Stimulated activated CD8-positive, alpha-beta memory T cell treated with anti-CD3 and anti-CD28 coated beads, Interleukin-2, amount 100 ng/mL, for 1 hour (primary cell): Measurements from ENCODE around the gene CHM.
"Not testable (repeated sequence)": the region's sequence is repeated elsewhere in the genome, so short reads cannot be mapped to it uniquely, and the experiment has no call there.

ENCODE experiments used
- DNase-seq, 2 donors: peaks; one replicate each; pipeline ENCODE4 v3.0.0-alpha.2; 2020; ENCODE audit warnings: low read depth in 2 of 2

The CHM gene, protein sequence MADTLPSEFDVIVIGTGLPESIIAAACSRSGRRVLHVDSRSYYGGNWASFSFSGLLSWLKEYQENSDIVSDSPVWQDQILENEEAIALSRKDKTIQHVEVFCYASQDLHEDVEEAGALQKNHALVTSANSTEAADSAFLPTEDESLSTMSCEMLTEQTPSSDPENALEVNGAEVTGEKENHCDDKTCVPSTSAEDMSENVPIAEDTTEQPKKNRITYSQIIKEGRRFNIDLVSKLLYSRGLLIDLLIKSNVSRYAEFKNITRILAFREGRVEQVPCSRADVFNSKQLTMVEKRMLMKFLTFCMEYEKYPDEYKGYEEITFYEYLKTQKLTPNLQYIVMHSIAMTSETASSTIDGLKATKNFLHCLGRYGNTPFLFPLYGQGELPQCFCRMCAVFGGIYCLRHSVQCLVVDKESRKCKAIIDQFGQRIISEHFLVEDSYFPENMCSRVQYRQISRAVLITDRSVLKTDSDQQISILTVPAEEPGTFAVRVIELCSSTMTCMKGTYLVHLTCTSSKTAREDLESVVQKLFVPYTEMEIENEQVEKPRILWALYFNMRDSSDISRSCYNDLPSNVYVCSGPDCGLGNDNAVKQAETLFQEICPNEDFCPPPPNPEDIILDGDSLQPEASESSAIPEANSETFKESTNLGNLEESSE

DNA sequence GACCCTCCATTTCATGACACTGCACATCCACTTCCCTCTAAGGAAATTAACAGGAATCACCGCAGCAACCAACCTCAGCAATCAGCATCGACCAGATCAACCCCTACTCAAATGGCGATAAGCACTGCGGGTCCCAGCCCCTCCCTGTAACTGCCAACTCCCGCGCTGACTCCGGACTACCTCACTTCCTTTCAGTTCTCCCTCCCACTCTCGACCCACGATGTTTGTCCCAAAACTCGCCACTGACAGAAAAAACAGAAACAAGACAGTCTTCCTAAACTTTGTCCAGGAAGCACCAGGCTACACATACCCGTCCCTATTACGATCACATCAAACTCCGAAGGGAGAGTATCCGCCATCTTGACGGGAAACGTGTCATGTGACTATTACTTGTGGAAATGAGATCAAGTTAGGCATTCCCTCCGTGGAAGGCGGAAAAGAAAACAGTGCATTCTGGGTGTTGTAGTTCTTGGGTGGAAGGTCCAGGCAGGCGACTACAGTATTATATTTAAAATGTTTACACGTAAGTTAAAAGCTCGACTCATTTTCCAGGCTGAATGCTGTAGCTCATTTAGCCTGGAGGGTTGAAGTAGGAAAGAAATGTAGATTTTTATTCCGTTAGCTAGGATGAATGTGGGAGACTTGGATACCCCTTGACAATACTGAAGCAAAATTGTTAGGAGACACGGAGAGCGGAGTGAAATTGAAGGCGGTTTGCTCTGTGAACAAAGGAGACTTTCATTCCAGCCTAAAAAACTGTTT, at the start of gene CHM:
Gene CHM (minus strand): TSS at position 385 of the 762 bp plus-strand sequence. CDS start 26 bp downstream, at position 359.
- peak; percentile 10 to 18 for DNase-seq

DNA sequence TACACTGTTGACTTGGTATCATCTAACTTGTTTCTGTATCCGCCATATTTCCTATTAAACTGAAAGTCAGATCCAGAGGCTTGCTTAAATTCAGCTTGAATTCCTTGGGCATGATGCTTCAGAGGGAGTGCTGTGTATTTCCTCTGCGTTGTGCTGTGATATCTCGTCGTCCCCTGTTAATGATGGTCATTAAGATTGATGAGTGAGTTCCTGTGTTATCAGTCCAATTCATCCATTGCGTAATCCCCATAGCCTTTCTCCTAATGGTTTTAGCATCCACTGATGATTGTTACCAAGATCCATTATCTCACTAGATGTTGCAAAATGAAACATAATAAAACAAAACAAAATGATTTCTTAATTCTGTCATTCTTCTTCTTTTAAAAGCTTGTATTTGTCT, 31.3 kb upstream of the CHM start:
- no peak for DNase-seq

DNA sequence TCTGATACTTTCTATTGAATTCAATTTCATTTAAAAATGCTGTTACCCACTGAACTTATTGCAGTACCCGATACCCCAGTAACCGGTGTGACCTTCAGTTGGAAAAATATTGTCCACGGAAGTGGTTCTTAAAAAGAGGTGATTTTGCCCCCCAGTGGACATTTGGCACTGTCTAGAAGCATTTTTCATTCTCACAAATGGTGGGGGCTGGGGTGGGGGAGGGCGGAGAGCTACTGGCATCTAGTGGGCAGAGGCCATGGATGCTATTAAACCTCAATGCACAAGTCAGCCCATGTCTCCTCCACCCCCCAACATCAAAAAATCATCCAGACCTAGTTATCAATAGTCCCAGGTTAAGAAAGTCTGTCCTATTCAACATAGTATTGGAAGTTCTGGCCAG, 19.6 kb upstream of the CHM start:
- no peak for DNase-seq

DNA sequence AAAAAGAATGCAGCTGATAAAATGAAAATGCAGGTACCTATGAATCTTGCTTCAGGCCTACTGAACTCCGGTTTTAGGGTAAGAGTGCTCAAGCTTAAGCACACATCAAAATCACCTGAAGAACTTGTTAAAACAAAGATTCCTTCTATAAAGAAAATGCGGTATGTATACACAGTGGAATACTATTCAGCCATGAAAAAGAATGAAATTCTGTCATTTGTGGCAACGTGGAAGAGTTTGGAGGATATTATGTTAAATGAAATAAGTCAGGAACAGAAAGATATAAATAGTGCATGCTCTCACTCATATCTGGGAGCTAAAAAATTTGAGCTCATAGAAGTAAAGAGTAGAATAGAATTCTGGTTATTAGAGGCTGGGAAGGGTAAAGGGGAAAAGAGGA, 14.0 kb upstream of the CHM start:
- no peak for DNase-seq

DNA sequence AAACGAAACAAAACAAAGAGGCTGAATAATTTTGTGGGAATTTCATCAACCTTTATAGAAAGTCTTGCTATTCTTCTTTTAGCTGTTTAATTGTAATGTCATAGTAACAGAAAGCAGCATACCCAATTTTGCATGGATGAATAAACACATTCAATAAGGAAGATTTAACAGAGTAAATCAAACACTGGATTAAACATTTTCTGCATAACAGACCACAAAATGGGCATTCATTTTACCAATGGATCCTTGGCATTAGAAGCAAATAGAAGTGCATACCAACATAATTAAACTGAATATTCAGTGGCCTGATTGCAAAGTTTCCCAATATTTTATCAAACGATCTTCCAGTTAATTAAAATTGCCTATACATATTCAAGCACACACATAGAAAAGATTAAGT, 4.4 kb upstream of the CHM start:
- DNase-seq = no peak

DNA sequence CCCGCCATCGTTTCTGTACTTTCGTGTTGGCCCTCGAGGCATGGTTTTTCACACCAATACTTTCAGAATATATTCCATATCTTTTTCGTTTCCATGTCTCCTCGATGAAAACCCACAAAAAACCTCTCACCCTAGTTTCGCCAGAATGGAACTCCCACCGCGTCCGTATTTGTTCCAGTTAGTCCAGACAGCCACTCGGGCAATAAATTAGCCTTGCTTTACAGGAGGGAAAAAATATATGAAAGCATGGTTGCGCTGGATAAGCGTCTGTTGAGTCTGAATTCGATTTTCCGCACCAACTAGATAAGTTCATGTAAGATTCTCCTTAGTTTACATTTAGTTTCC, 550 bp upstream of the CHM start:
- DNase-seq = no peak

DNA sequence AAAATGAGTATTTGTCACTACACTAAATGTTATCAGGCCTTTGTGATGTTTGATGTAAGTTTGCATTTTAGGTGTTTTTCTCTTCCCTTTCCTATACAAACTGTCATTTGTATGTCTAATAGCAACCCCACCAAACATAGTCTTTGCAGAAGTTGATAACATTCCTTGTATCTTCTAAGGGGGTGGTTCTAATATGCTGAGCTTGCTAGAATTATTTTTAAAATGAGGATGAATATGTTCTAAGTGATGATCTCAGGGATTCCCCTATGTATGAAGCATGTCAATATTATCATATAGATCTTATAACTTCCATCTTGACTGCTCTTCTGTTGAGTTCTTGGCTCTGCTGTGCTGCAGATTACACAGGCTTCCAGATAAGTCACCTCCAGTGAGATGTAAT, 3.1 kb downstream of the CHM start:
- DNase-seq = no peak

DNA sequence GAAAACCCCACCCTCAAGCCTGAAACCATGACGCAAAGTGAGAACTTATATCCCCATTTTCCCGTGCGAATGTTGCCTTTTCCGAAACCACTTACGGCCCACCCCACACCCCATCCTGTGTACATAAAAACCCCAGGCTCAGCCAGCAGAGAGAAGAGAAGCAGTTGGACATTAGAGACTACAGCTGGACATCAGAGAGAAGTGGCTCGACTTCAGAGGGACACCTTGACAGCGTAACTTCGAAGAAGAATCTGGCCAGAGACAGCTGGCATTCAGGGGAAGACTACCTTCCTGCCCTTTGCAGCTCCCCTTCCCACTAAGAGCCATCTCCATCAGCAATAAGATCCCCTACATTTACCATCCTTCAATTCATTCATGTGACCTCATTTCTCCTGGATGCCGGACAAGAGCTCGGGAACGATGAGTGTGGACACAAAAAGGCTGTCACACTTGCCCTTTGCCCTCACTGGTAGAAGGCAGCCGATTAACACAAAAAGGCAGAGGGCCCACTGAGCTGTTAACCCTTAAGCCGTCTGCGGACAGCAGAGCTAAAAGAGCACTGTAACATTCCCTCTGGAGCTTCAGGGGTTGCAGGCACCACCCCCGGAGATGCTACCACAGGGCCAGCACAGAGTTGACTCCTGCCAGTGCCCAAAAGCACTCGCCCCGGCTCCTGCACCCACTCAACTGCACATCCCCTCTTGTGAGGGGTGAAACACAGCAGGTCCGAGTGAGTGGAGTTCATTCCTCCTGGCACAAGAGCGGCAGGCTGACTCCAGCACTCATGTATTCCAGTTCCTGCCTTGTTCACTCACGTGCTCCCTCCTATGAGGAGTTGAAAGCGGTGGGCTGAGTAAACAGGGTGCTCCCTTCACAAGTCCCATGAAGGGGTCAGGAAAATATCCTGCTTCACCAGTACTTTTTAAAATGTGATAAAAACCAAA, 7.5 kb downstream of the CHM start:
- no peak for DNase-seq

DNA sequence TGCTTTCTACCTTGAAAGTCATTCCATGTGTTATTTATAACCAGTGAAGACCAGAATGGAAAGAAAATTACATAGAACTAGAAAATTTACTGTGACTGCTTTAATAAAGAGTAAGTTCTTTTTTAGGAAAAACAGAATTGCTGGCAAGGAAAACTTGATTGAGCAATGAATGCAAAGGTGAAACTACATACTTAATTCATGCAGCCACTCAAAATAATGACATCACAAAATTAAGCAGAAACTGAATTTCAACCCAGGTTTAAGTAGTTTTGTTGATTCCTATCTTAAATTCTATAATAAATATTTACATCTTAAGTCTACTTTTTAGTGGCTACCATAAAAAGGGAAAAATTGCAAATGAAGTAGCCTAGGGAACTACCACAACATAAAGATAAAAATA, 14.0 kb downstream of the CHM start:
- DNase-seq = no peak

DNA sequence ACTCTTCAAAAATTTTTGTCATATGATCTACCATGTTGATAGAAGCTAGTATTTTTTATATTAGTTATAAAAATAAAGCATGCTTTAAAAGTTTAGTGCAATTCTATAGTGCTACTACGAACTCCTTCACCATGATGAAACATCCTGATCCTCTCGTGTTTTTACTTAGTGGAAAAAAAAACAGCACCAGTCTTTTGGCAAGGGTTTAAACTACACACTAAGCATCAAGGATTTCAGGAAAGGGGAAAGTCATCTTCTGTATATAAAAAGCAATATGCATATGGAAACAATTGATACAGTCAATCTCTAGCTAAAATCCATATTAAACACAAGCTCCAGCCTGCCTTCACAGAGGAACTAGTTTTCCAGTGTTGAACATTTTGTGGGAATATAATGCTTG, 18.7 kb downstream of the CHM start:
- DNase-seq = no peak

DNA sequence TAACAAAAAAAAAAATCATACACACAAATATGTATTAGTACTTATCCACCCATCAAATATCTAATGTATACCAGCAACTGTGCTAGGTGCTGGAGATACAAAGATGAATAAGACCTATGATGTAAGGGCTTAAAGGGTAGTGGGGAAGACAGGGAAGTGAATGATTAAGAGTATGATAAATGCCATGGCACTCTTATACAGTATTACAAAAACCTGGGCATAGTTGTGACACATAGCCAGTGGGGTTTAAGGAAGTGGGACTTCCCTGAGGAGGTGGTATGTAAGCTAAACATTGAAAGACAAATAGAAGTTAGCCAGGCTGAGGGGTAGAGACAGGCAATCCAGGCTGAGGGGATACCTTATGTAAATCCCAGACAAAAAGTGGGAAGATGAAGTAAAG, 23.5 kb downstream of the CHM start:
- no peak for DNase-seq

DNA sequence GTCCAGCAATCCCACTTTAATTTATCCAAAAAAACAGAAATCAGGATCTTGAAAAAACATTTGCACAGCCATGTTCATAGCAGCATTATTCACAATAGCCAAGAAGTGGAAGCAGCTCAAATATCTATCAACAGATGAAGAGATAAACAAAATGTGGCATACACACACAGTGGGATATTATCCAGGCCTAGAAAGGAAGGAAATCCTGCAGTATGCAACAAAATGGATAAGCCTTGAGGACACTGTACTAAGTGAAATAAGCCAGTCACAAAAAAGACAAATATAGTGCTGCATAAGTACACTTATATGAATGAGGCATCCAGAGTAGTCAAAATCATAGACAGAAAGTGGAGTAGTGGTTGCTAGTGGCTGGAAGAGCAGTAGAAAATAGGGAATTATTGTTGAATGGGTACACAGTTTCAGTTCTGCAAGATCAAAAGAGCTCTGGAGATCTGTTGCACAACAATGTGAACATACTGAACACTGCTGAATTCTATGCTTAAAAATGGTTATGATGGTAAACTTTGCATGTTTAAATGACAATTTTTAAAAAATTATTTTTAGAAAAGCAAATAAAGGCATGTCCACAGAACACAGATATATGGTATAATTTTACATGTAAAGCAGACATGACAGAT, 25.6 kb downstream of the CHM start:
- no peak for DNase-seq

DNA sequence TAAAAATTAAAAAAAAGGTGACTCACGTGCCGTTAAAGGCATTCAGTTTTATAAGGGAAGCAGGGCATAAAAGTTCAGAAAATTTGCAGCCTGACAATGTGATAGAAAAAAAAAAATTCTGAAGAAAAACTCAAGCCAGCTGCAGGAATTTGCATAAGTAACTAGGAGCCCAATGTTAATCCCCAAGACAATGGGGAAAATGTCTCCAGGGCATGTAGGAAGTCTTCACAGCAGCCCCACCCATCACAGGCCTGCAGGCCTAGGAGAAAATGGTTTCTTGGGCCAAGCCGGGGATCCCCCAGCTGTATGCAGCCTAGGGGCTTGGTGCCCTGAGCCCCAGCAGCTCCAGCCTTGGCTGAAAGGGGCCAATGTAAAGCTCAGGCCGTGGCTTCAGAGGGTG, 31.2 kb downstream of the CHM start:
- no peak for DNase-seq

DNA sequence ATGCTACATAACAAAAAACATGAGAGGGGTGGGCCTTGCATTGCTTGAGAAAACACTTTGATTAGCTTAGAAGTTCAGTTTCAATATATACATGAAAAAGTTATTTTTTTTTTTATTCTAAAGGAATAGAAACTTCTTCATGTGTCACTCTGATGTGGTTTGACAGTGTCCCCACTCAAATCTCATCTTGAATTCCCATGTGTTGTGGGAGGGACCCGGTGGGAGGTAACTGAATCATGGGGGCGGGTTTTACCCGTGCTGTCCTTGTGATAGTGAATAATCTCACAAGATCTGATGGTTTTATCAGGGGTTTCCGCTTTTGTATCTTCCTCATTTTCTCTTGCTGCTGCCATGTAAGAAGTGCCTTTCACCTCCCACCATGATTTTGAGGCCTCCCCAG, 32.4 kb downstream of the CHM start:
- DNase-seq = not testable (repeated sequence)

DNA sequence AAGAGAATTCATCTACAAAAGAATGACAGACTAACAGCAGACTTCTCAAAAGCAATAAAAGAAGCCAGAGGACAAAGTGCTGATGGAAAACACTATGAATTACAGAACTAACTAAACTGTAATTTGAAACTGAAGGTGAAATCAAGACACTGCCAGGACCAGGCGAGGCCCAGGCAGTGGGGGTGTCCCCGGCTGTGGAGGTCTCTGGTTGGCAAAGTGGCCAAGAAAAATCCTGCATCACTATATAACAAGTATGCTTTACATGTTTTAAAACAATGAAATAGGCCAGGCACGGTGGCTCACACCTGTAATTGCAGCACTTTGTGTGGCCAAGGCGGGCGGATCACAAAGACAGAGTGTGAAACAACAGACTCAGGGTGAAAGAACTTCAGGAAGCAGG, 32.9 kb downstream of the CHM start:
- DNase-seq = no peak

DNA sequence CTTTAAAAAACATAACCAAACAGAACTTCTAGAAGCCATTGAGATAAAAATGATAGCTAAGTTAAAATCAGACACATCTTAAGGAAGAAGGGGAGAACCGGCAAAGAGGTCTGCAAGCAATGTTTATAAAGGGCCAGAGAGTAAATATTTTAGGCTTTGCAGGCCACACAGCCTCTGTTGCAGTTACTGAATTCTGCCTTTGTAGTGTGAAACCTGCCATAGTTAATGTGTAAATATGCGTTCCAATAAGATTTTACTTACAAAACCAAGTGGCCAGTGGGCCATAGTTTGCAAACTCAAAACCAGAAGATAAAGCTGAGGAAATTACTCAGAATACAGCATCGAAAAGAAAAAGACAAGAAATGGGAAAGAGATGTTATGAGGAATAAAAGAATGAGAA, 33.6 kb downstream of the CHM start:
- no peak for DNase-seq

DNA sequence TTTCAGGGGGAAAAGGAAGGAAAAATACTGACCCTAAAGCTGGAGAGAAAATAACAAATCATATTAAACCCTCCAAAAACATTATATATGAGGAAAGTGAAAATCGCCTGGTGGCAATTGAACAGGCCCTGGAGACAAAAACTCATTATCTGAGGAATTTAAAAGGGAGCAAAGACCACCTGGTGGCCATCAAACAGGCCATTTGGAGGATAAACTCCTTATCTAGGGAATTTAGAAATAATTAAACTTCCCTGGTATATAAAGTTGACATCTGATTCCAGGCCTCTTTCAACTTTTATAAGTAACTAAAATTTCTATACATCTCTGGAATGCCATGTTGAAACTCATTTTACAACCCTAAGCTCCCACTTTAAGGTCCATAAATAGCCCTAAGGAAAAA, 35.2 kb downstream of the CHM start:
- DNase-seq = no peak

DNA sequence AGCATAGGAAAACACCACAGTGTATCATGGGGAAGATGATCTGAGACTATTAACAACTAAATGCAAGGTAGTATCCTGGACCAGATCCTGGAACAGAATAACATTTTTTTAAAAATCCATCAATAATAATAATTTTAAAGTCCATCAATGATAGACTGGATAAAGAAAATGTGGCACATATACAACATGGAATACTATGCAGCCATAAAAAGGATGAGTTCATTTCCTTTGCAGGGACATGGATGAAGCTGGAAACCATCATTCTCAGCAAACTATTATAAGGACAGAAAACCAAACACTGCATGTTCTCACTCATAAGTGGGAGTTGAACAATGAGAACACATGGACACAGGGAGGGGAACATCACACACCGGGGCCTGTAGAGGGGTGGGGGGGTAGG, 37.6 kb downstream of the CHM start:
- not testable (repeated sequence) for DNase-seq

DNA sequence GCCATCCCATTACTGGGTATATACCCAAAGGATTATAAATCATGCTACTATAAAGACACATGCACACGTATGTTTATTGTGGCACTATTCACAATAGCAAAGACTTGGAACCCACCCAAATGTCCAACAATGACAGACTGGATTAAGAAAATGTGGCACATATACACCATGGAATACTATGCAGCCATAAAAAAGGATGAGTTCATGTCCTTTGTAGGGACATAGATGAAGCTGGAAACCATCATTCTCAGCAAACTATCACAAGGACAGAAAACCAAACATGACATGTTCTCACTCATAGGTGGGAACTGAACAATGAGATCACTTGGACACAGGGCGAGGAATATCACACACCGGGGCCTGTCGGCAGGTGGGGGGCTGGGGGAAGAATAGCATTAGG, 39.5 kb downstream of the CHM start:
- DNase-seq = not testable (repeated sequence)

DNA sequence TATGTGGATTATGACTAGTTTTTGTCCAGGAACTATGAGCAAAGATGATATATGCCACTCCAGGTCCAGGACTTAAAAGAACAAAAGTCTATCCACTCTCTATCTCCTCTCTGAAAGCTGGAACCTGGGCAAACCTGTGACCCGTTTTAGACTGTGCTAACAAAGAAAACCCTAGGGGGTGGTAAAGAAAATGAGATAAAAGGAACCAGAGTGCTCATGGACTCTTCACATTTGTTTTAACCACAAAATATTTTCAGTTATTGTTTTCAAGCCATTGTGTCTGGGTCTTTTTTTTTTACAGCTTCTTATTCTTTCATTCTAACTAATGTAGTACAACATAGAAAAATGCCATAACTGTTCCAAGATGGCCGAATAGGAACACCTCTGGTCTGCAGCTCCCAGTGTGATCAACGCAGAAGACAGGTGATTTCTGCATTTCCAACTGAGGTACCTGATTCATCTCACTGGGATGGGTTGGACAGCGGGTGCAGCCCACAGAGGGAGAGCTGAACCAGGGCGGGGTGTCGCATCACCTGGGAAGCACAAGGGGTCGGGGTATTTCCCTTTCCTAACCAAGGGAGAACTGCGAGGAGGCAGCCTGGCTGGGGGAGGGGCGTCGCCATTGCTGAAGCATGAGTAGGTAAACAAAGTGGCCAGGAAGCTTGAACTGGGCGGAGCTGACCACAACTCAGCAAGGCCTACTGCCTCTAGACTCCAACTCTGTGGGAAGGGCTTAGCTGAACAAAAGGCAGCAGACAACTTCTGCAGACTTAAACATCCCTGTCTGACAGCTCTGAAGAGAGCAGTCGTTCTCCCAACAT, 45.1 kb downstream of the CHM start:
- no peak for DNase-seq
